Stomach (tissue), 9 donors: ENCODE results near the gene PSMD3. TPM values are rescaled to one million over a fixed set of nuclear protein-coding genes. Genes with fewer than 3 reads are reported as not detected.

ENCODE experiments used
- DNase-seq, 2 donors: peaks; one replicate each; pipeline versions ENCODE4 v3.0.0 to v3.0.0-alpha.2; 2013 to 2019
- H3K27ac ChIP-seq, 5 donors: fragments of 200-600 bp in 4 of 5; sonication (generic) in 4 of 5; one replicate each; pipeline ENCODE4 v1.5.1; 2013 to 2019; ENCODE audit warnings: mild to moderate bottlenecking in 1 of 5, moderate library complexity in 1 of 5
- H3K27me3 ChIP-seq, 3 donors: fragments of 200-600 bp; sonication (generic); one replicate each; pipeline ENCODE4 v1.5.1; 2017 to 2019; ENCODE audit warnings: mixed run types in 1 of 3
- H3K36me3 ChIP-seq, 4 donors: fragments of 200-600 bp; sonication (generic); 1 replicate in 3 of 4; 2 replicates in 1 of 4; pipeline ENCODE4 v1.5.1; 2016 to 2019
- H3K4me1 ChIP-seq, 4 donors: fragments of 200-600 bp; sonication (generic); one replicate each; pipeline ENCODE4 v1.5.1; 2016 to 2019
- H3K4me3 ChIP-seq, 4 donors: fragments of 200-600 bp; sonication (generic) in 3 of 4; one replicate each; pipeline ENCODE4 v1.5.1; 2016 to 2019; ENCODE audit warnings: mild to moderate bottlenecking in 1 of 4
- H3K9me3 ChIP-seq, 4 donors: fragments of 200-600 bp; sonication (generic); one replicate each; pipeline ENCODE4 v1.5.1; 2016 to 2019
- EP300 ChIP-seq: sonication (generic); formaldehyde crosslinking; IDR thresholded peaks from one replicate; pipeline ENCODE4 v1.6.1; 2017; ENCODE audit warnings: antibody characterized with exemption
- POLR2A ChIP-seq, 4 donors: fragments of 450-650 bp; IDR thresholded peaks; one replicate each; pipeline ENCODE4 v1.6.1; 2016; ENCODE audit warnings: antibody characterized with exemption in 4 of 4, control low read depth in 2 of 4, mild to moderate bottlenecking in 1 of 4, moderate library complexity in 1 of 4
- POLR2AphosphoS5 ChIP-seq, 3 donors: sonication (generic); formaldehyde crosslinking; IDR thresholded peaks; one replicate each; pipeline ENCODE4 v1.6.1; 2016; ENCODE audit warnings: antibody characterized with exemption in 3 of 3
- WGBS, 5 donors: extraction: QIAGEN DNeasy Blood & Tissue Kit in 3 of 5; methylation state at CpG; one replicate each; pipeline versions ENCODE4 v1.1.5 to v1.1.7; 2013 to 2018; 5-methylcytosine and 5-hydroxymethylcytosine counted together
- intact Hi-C: fragments of 100-400 bp; cut with DNase I; formaldehyde crosslinking; loops from one replicate; pipeline ENCODE4 v1.15.1; 2023; ENCODE audit warnings: low total_unique reads
- polyA plus RNA-seq, 3 donors: library from polyadenylated mRNA; stranded (reverse); fragments of 200-250 nt; gene quantifications; one replicate each; pipeline ENCODE4 v1.2.3, GENCODE V29; 2013
- small RNA-seq, 4 donors: library from RNA; depleted of rRNA; stranded (forward); fragments of <200 nt; gene quantifications; one replicate each; pipeline ENCODE3, GENCODE V24; 2016
- total RNA-seq, 5 donors: library from RNA; depleted of rRNA; stranded (reverse); fragments of >200 nt; gene quantifications; one replicate each; pipeline versions ENCODE4 v1.1.0 to v1.2.3, GENCODE V29; 2014 to 2016
- TF ChIP-seq, protein P1 (sequence below), 7 experiments: fragments of 450-650 bp in 4 of 7; fragments of 200-600 bp in 3 of 7; sonication (generic) in 3 of 7; IDR thresholded peaks; one replicate each; pipeline ENCODE4 v1.5.1; 2016 to 2019; ENCODE audit warnings: antibody characterized with exemption in 7 of 7, control low read depth in 2 of 7, mild to moderate bottlenecking in 1 of 7
- donor health status: healthy with polysubstance abuse.
- donor health status: Bipolar disorder and iron deficiency.
- donor health status: healthy.

PSMD3 gene
- total and polyA plus RNA-seq, 8 donors: 13.4 to 140 (median 47.3) TPM

DNA sequence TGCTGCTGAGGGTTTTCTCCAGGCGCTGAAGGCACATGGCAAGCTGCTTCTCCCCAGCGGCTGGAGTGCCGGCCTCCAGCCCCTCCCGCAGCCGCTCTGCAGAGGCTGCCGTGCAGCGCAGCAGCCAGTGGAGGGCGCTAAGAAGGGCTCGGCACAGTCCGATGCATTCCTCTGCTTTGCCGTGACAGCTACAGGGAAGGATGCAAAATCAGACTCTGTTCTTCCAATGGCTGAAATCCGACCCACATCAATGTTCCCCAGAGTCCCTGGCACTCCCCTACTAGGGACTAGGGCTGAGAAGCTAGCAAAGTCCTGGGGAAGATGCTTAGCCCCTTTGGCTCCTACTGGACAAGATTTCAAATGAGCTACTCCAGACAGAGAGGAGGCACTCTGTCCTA lies 54.6 kb downstream of the PSMD3 start:
- Histone ChIP-seq H3K4me3 (no peak overlapping the region), H3K4me1 (peaks cover 16 to 42% (median 29%) of the 10 kb centered on the region in 4 donors), H3K9me3 (no peaks in the 10 kb centered on the region), H3K27me3 (no peaks in the 10 kb centered on the region), H3K27ac (peak overlapping the region in 1 of 5 donors; percentile 79), H3K36me3 (peaks cover 40 to 62% (median 60%) of the 10 kb centered on the region in 4 donors)
- WGBS, 5 donors: 33 to 58% (median 45%) methylated on average over 10 to 12 of the region's 12 CpGs
- peak in 1 of 2 donors; percentile 63 for DNase-seq
- TF ChIP-seq POLR2A (IDR thresholded peaks at IDR 0.05): no peak
- TF ChIP-seq, protein P1, sequence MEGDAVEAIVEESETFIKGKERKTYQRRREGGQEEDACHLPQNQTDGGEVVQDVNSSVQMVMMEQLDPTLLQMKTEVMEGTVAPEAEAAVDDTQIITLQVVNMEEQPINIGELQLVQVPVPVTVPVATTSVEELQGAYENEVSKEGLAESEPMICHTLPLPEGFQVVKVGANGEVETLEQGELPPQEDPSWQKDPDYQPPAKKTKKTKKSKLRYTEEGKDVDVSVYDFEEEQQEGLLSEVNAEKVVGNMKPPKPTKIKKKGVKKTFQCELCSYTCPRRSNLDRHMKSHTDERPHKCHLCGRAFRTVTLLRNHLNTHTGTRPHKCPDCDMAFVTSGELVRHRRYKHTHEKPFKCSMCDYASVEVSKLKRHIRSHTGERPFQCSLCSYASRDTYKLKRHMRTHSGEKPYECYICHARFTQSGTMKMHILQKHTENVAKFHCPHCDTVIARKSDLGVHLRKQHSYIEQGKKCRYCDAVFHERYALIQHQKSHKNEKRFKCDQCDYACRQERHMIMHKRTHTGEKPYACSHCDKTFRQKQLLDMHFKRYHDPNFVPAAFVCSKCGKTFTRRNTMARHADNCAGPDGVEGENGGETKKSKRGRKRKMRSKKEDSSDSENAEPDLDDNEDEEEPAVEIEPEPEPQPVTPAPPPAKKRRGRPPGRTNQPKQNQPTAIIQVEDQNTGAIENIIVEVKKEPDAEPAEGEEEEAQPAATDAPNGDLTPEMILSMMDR (IDR thresholded peaks at IDR 0.05): peak in 3 of 7 experiments; percentile 11 to 33 (median 22)
- intact Hi-C loops: loop anchor here (10.0 kb wide), 1 partner anchor 120 kb away; no protein-coding TSS in a partner anchor

DNA sequence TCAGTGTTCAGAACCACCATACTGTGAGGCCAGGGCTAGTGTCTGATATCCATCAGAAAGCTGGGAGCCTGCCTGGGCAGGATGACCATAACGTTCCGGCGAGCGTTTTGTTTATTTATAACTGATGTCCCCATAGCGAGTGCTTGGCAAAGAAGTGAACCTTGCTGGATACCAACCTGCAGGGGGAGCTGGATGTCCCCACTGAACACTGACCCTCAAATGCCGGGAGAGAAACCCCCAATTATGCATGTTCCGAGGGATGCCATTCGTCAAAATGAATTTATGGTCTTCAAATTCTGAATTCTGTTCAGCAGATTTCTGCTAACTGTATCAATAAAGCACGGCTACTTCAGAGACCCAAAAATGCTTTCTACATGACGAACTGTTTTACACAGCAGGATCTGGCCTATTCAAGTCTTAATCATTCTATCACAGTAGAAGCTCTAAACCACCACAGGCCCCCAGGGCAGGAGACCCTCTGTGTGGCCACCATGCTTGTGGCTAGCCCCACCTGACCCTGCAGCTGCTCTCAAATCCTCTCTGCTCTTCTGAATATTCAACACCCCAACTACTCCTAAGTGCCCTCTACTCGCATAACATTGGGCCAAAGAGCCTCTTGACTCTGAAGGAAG lies 58.4 kb downstream of the PSMD3 start:
- no peaks in the 10 kb centered on the region for H3K27me3 ChIP-seq
- peak overlapping the region in 4 of 5 donors; percentile 59 to 75 (median 68) for H3K27ac ChIP-seq
- intact Hi-C loops: loop anchor here (10.0 kb wide), 1 partner anchor 116 kb away; no protein-coding TSS in a partner anchor
- H3K4me1 ChIP-seq: peaks cover 0 to 22% (median 13%) of the 10 kb centered on the region in 4 donors
- H3K9me3 ChIP-seq: no peaks in the 10 kb centered on the region
- peaks cover 23 to 42% (median 42%) of the 10 kb centered on the region in 4 donors for H3K36me3 ChIP-seq
- WGBS, 5 donors: 25 to 31% (median 29%) methylated on average over 11 of the region's 11 CpGs
- peak; percentile 43 to 68 (median 68) for TF ChIP-seq POLR2AphosphoS5 (IDR thresholded peaks at IDR 0.05)
- no peak for TF ChIP-seq POLR2A (IDR thresholded peaks at IDR 0.05)
- TF ChIP-seq, protein P1 (IDR thresholded peaks at IDR 0.05): peak in 5 of 7 experiments; percentile 46 to 71 (median 53)
- DNase-seq: peak; percentile 63 to 92
- no peak overlapping the region for H3K4me3 ChIP-seq

DNA sequence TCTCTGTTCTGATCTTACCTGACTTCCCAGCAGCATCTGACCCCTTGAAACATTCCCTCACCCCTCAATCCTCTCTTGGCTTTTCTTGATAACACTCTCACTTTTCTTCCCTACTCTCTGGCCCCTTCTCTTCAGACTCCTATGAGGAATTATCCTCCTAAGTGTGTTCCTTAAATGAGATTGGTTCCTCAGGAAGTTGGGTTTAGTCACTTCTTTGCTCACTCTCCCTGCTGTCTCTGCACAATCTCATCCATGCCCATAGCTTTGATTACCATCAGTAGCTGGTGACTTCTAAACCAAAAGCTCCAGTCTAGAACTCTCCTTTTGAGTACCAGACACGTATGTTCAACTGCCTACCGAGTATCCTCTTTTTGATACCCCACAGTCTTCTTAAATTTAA lies 60.6 kb downstream of the PSMD3 start:
- Histone ChIP-seq H3K36me3 (peaks cover 6 to 40% (median 39%) of the 10 kb centered on the region in 4 donors), H3K27ac (no peak overlapping the region), H3K4me1 (peaks cover 0 to 15% (median 11%) of the 10 kb centered on the region in 4 donors), H3K4me3 (no peak overlapping the region), H3K9me3 (no peaks in the 10 kb centered on the region), H3K27me3 (no peaks in the 10 kb centered on the region)
- 85 to 93% (median 90%) methylated on average over 2 of the region's 2 CpGs for WGBS, 5 donors
- intact Hi-C loops: no loop called here
- TF ChIP-seq POLR2AphosphoS5 (IDR thresholded peaks at IDR 0.05): no peak
- TF ChIP-seq POLR2A (IDR thresholded peaks at IDR 0.05): no peak
- no peak for TF ChIP-seq EP300
- TF ChIP-seq, protein P1 (IDR thresholded peaks at IDR 0.05): no peak
- no peak for DNase-seq

Small RNAs within 50 kb of the gene (small RNA-seq; reads per million reads assigned to genes)
- 796 to 2,421 (median 1,096) reads per million in 4 donors for gene SNORD124

Other genes with a start within 250 kb of the PSMD3 start
- 10 to 100 TPM in 3 of 5 donors, 1 to 10 TPM in 2; 2.3 to 43.9 (median 31.2) TPM for gene GRB7, start 242.9 kb upstream of the PSMD3 start, total RNA-seq
- gene GRB7, start 242.9 kb upstream of the PSMD3 start, polyA plus RNA-seq: 10 to 100 TPM in 2 of 3 donors, 1 to 10 TPM in 1; 9.5 to 34.7 (median 14.7) TPM
- 1 to 10 TPM in 4 of 5 donors, not detected in 1; 1.1 to 5.4 (median 3.9) TPM for gene IKZF3, start 116.5 kb upstream of the PSMD3 start, total RNA-seq
- gene IKZF3, start 116.5 kb upstream of the PSMD3 start, polyA plus RNA-seq: under 1 TPM; 0.56 to 0.90 (median 0.76) TPM
- gene ZPBP2, start 112.6 kb upstream of the PSMD3 start, total RNA-seq: not detected
- not detected for gene ZPBP2, start 112.6 kb upstream of the PSMD3 start, polyA plus RNA-seq
- 10 to 100 TPM in 4 of 5 donors, 1 to 10 TPM in 1; 9.4 to 91.5 (median 33.0) TPM for gene GSDMB, start 62.2 kb upstream of the PSMD3 start, total RNA-seq
- 10 to 100 TPM; 12.1 to 46.6 (median 25.0) TPM for gene GSDMB, start 62.2 kb upstream of the PSMD3 start, polyA plus RNA-seq
- gene ORMDL3, start 53.2 kb upstream of the PSMD3 start, total RNA-seq: 100 to 1,000 TPM in 1 of 5 donors, 10 to 100 TPM in 4; 16.5 to 117 (median 64.5) TPM
- gene ORMDL3, start 53.2 kb upstream of the PSMD3 start, polyA plus RNA-seq: 10 to 100 TPM; 28.6 to 44.3 (median 34.5) TPM
- not detected for gene LRRC3C, start 53.1 kb upstream of the PSMD3 start, total RNA-seq
- not detected for gene LRRC3C, start 53.1 kb upstream of the PSMD3 start, polyA plus RNA-seq
- gene GSDMA, start 17.8 kb upstream of the PSMD3 start, total RNA-seq: not detected
- under 1 TPM in 2 of 3 donors, not detected in 1; 0.08 to 0.92 TPM for gene GSDMA, start 17.8 kb upstream of the PSMD3 start, polyA plus RNA-seq
- gene CSF3, start 34.6 kb downstream of the PSMD3 start, total RNA-seq: 1 to 10 TPM in 2 of 5 donors, under 1 TPM in 1, not detected in 2; 0.55 to 1.7 (median 1.2) TPM
- 10 to 100 TPM in 1 of 3 donors, 1 to 10 TPM in 2; 1.4 to 16.2 (median 4.0) TPM for gene CSF3, start 34.6 kb downstream of the PSMD3 start, polyA plus RNA-seq
- 100 to 1,000 TPM in 2 of 5 donors, 10 to 100 TPM in 3; 55.4 to 336 (median 91.6) TPM for gene MED24, start 73.6 kb downstream of the PSMD3 start, total RNA-seq
- gene MED24, start 73.6 kb downstream of the PSMD3 start, polyA plus RNA-seq: 10 to 100 TPM; 24.1 to 49.5 (median 32.7) TPM
- gene THRA, start 82.2 kb downstream of the PSMD3 start, total RNA-seq: 10 to 100 TPM; 21.1 to 52.2 (median 38.4) TPM
- 10 to 100 TPM; 21.4 to 37.0 (median 26.4) TPM for gene THRA, start 82.2 kb downstream of the PSMD3 start, polyA plus RNA-seq
- gene NR1D1, start 119.8 kb downstream of the PSMD3 start, total RNA-seq: 10 to 100 TPM in 2 of 5 donors, 1 to 10 TPM in 3; 2.8 to 14.9 (median 9.0) TPM
- 10 to 100 TPM in 1 of 3 donors, 1 to 10 TPM in 2; 5.5 to 20.5 (median 9.6) TPM for gene NR1D1, start 119.8 kb downstream of the PSMD3 start, polyA plus RNA-seq
- gene MSL1, start 141.2 kb downstream of the PSMD3 start, total RNA-seq: 100 to 1,000 TPM in 2 of 5 donors, 10 to 100 TPM in 3; 47.1 to 322 (median 90.1) TPM
- 10 to 100 TPM; 29.3 to 63.8 (median 32.7) TPM for gene MSL1, start 141.2 kb downstream of the PSMD3 start, polyA plus RNA-seq
- 100 to 1,000 TPM in 2 of 5 donors, 10 to 100 TPM in 3; 41.9 to 198 (median 85.5) TPM for gene CASC3, start 159.7 kb downstream of the PSMD3 start, total RNA-seq
- 10 to 100 TPM; 27.6 to 42.2 (median 37.0) TPM for gene CASC3, start 159.7 kb downstream of the PSMD3 start, polyA plus RNA-seq
- gene RAPGEFL1, start 196.7 kb downstream of the PSMD3 start, total RNA-seq: 100 to 1,000 TPM in 1 of 5 donors, 10 to 100 TPM in 3, 1 to 10 TPM in 1; 8.5 to 294 (median 29.0) TPM
- 10 to 100 TPM in 2 of 3 donors, 1 to 10 TPM in 1; 5.2 to 76.8 (median 15.4) TPM for gene RAPGEFL1, start 196.7 kb downstream of the PSMD3 start, polyA plus RNA-seq
- gene WIPF2, start 238.5 kb downstream of the PSMD3 start, total RNA-seq: 10 to 100 TPM in 4 of 5 donors, 1 to 10 TPM in 1; 1.4 to 40.6 (median 15.4) TPM
- gene WIPF2, start 238.5 kb downstream of the PSMD3 start, polyA plus RNA-seq: 10 to 100 TPM in 2 of 3 donors, 1 to 10 TPM in 1; 6.3 to 11.8 (median 11.2) TPM